Measurements from ENCODE around the gene PXT1. TPM values are rescaled to one million over a fixed set of nuclear protein-coding genes. Genes with fewer than 3 reads are reported as not detected.

Gene PXT1
- total and polyA plus RNA-seq, 9 of the 15 experiments (the other 6 are each of a cell fraction or from before 2014, with no cell fraction given) = 0.09 to 0.11 (median 0.10) TPM; not detected in 5

GRCh38 chr6:36442671-36443470 lies at the start of gene PXT1, which contains the start of gene KCTD20 (continued):
- no peak for TF ChIP-seq PRDM10 (IDR thresholded peaks at IDR 0.05; ENCODE audit: partially characterized antibody)
- TF ChIP-seq MGA (IDR thresholded peaks at IDR 0.05) = peak; percentile 75
- TF ChIP-seq GABPA (tag; conservative IDR thresholded peaks at IDR 0.05; ENCODE audit: low read depth) = peak; percentile 62
- no peak for TF ChIP-seq PHTF2 (CRISPR knock-in tag; IDR thresholded peaks at IDR 0.05)
- TF ChIP-seq ZNF280B (CRISPR knock-in tag; IDR thresholded peaks at IDR 0.05) = no peak
- TF ChIP-seq HSF4 (CRISPR knock-in tag; IDR thresholded peaks at IDR 0.05; ENCODE audit: borderline replicate concordance) = peak; percentile 32; the same call in 1 of the 2 replicates
- TF ChIP-seq DIDO1 (tag; IDR thresholded peaks at IDR 0.05; ENCODE audit: low read depth) = no peak
- no peak for TF ChIP-seq CHCHD3 (CRISPR knock-in tag; IDR thresholded peaks at IDR 0.05)
- peak; percentile 16 for TF ChIP-seq ETS2 (tag; IDR thresholded peaks at IDR 0.05; ENCODE audit: borderline replicate concordance, poor library complexity, severe bottlenecking)
